ENCODE measurements around the gene SLC6A3.

Gene SLC6A3

GRCh38 chr5:1445313-1445688, at the start of gene SLC6A3:
Gene SLC6A3, minus strand, starts transcription at chr5:1445440. Its CDS starts 2,243 bp downstream, at chr5:1443197.
- Histone ChIP-seq H3K4me1 (ENCODE audit: control insufficient read depth, insufficient read depth, low read length) (no peaks in the 10 kb centered on the region), H3K4me3 (ENCODE audit: low read length) (peak within 1 kb of the TSS; percentile 51; the same call in 1 of the 2 replicates), H3K27ac (ENCODE audit: low read length) (no peak within 1 kb of the TSS), H3K27me3 (ENCODE audit: control insufficient read depth, insufficient read depth, low read length) (peaks cover 39% of the 10 kb centered on the region), H3K36me3 (ENCODE audit: control insufficient read depth, insufficient read depth, low read length) (no peaks in the 10 kb centered on the region), H3K9me3 (ENCODE audit: control insufficient read depth, insufficient read depth, low read length) (no peaks in the 10 kb centered on the region)
- WGBS (ENCODE audit: insufficient coverage, insufficient read length), result no CpG with 5 or more reads among the region's 52 CpGs
- peak; percentile 37 for DNase-seq (ENCODE audit: low read depth, low spot score)

- no peak for DNase-seq (ENCODE audit: low read depth, low spot score)
- peaks cover 51% of the 10 kb centered on the region for H3K36me3 ChIP-seq (ENCODE audit: control insufficient read depth, insufficient read depth, low read length)
- H3K27me3 ChIP-seq (ENCODE audit: control insufficient read depth, insufficient read depth, low read length), result no peaks in the 10 kb centered on the region
- WGBS (ENCODE audit: insufficient coverage, insufficient read length), result no CpG with 5 or more reads among the region's 12 CpGs
- H3K4me3 ChIP-seq (ENCODE audit: low read length), result no peak overlapping the region
- no peaks in the 10 kb centered on the region for H3K9me3 ChIP-seq (ENCODE audit: control insufficient read depth, insufficient read depth, low read length)
- H3K27ac ChIP-seq (ENCODE audit: low read length), result no peak overlapping the region
- H3K4me1 ChIP-seq (ENCODE audit: control insufficient read depth, insufficient read depth, low read length), result no peaks in the 10 kb centered on the region
Measured at GRCh38 chr5:1493941-1494340, 48.7 kb upstream of the SLC6A3 start.

- H3K27ac ChIP-seq (ENCODE audit: low read length), result no peak overlapping the region
Measured at GRCh38 chr5:1493413-1493812, 48.2 kb upstream of the SLC6A3 start.

GRCh38 chr5:1492757-1493156, 47.5 kb upstream of the SLC6A3 start:
- no peak overlapping the region for H3K27ac ChIP-seq (ENCODE audit: low read length)

More at GRCh38 chr5:1493413-1493812, 48.2 kb upstream of the SLC6A3 start:
- H3K4me1 ChIP-seq (ENCODE audit: control insufficient read depth, insufficient read depth, low read length), result no peaks in the 10 kb centered on the region
- no peak overlapping the region for H3K4me3 ChIP-seq (ENCODE audit: low read length)
- no peaks in the 10 kb centered on the region for H3K9me3 ChIP-seq (ENCODE audit: control insufficient read depth, insufficient read depth, low read length)
- peaks cover 53% of the 10 kb centered on the region for H3K36me3 ChIP-seq (ENCODE audit: control insufficient read depth, insufficient read depth, low read length)
- whole genome bisulfite sequencing (ENCODE audit: insufficient coverage, insufficient read length), result no CpG with 5 or more reads among the region's 16 CpGs
- no peaks in the 10 kb centered on the region for H3K27me3 ChIP-seq (ENCODE audit: control insufficient read depth, insufficient read depth, low read length)
- DNase-seq (ENCODE audit: low read depth, low spot score), result no peak

GRCh38 chr5:1490376-1490775, 45.1 kb upstream of the SLC6A3 start:
- Histone ChIP-seq H3K27ac (ENCODE audit: low read length) (no peak overlapping the region), H3K9me3 (ENCODE audit: control insufficient read depth, insufficient read depth, low read length) (no peaks in the 10 kb centered on the region), H3K4me1 (ENCODE audit: control insufficient read depth, insufficient read depth, low read length) (no peaks in the 10 kb centered on the region), H3K36me3 (ENCODE audit: control insufficient read depth, insufficient read depth, low read length) (peaks cover 69% of the 10 kb centered on the region), H3K27me3 (ENCODE audit: control insufficient read depth, insufficient read depth, low read length) (no peaks in the 10 kb centered on the region), H3K4me3 (ENCODE audit: low read length) (no peak overlapping the region)
- WGBS (ENCODE audit: insufficient coverage, insufficient read length), result no CpG with 5 or more reads among the region's 12 CpGs
- DNase-seq (ENCODE audit: low read depth, low spot score), result no peak

More at GRCh38 chr5:1492757-1493156, 47.5 kb upstream of the SLC6A3 start:
- Histone ChIP-seq H3K4me1 (ENCODE audit: control insufficient read depth, insufficient read depth, low read length) (no peaks in the 10 kb centered on the region), H3K9me3 (ENCODE audit: control insufficient read depth, insufficient read depth, low read length) (no peaks in the 10 kb centered on the region), H3K4me3 (ENCODE audit: low read length) (no peak overlapping the region), H3K27me3 (ENCODE audit: control insufficient read depth, insufficient read depth, low read length) (no peaks in the 10 kb centered on the region), H3K36me3 (ENCODE audit: control insufficient read depth, insufficient read depth, low read length) (peaks cover 55% of the 10 kb centered on the region)
- no peak for DNase-seq (ENCODE audit: low read depth, low spot score)
- WGBS (ENCODE audit: insufficient coverage, insufficient read length), result no CpG with 5 or more reads among the region's 12 CpGs

GRCh38 chr5:1489754-1490153, 44.5 kb upstream of the SLC6A3 start:
- no peak overlapping the region for H3K27ac ChIP-seq (ENCODE audit: low read length)
- H3K4me1 ChIP-seq (ENCODE audit: control insufficient read depth, insufficient read depth, low read length), result no peaks in the 10 kb centered on the region
- H3K4me3 ChIP-seq (ENCODE audit: low read length), result no peak overlapping the region
- no CpG with 5 or more reads among the region's 18 CpGs for WGBS (ENCODE audit: insufficient coverage, insufficient read length)
- H3K27me3 ChIP-seq (ENCODE audit: control insufficient read depth, insufficient read depth, low read length), result no peaks in the 10 kb centered on the region
- peaks cover 68% of the 10 kb centered on the region for H3K36me3 ChIP-seq (ENCODE audit: control insufficient read depth, insufficient read depth, low read length)
- H3K9me3 ChIP-seq (ENCODE audit: control insufficient read depth, insufficient read depth, low read length), result no peaks in the 10 kb centered on the region
- no peak for DNase-seq (ENCODE audit: low read depth, low spot score)

GRCh38 chr5:1488882-1489680, 43.8 kb upstream of the SLC6A3 start:
- Histone ChIP-seq H3K4me1 (ENCODE audit: control insufficient read depth, insufficient read depth, low read length) (no peaks in the 10 kb centered on the region), H3K4me3 (ENCODE audit: low read length) (no peak overlapping the region), H3K9me3 (ENCODE audit: control insufficient read depth, insufficient read depth, low read length) (no peaks in the 10 kb centered on the region), H3K36me3 (ENCODE audit: control insufficient read depth, insufficient read depth, low read length) (peaks cover 66% of the 10 kb centered on the region), H3K27me3 (ENCODE audit: control insufficient read depth, insufficient read depth, low read length) (no peaks in the 10 kb centered on the region), H3K27ac (ENCODE audit: low read length) (no peak overlapping the region)
- no CpG with 5 or more reads among the region's 14 CpGs for WGBS (ENCODE audit: insufficient coverage, insufficient read length)
- no peak for DNase-seq (ENCODE audit: low read depth, low spot score)

GRCh38 chr5:1487079-1487764, 42.0 kb upstream of the SLC6A3 start:
- DNase-seq (ENCODE audit: low read depth, low spot score), result no peak
- Histone ChIP-seq H3K9me3 (ENCODE audit: control insufficient read depth, insufficient read depth, low read length) (no peaks in the 10 kb centered on the region), H3K27me3 (ENCODE audit: control insufficient read depth, insufficient read depth, low read length) (no peaks in the 10 kb centered on the region), H3K27ac (ENCODE audit: low read length) (no peak overlapping the region), H3K4me1 (ENCODE audit: control insufficient read depth, insufficient read depth, low read length) (no peaks in the 10 kb centered on the region), H3K36me3 (ENCODE audit: control insufficient read depth, insufficient read depth, low read length) (peaks cover 56% of the 10 kb centered on the region), H3K4me3 (ENCODE audit: low read length) (no peak overlapping the region)
- no CpG with 5 or more reads among the region's 27 CpGs for WGBS (ENCODE audit: insufficient coverage, insufficient read length)

- DNase-seq (ENCODE audit: low read depth, low spot score), result no peak
- Histone ChIP-seq H3K27ac (ENCODE audit: low read length) (no peak overlapping the region), H3K4me1 (ENCODE audit: control insufficient read depth, insufficient read depth, low read length) (no peaks in the 10 kb centered on the region), H3K4me3 (ENCODE audit: low read length) (no peak overlapping the region), H3K27me3 (ENCODE audit: control insufficient read depth, insufficient read depth, low read length) (no peaks in the 10 kb centered on the region), H3K9me3 (ENCODE audit: control insufficient read depth, insufficient read depth, low read length) (no peaks in the 10 kb centered on the region), H3K36me3 (ENCODE audit: control insufficient read depth, insufficient read depth, low read length) (peaks cover 51% of the 10 kb centered on the region)
- no CpG with 5 or more reads among the region's 13 CpGs for WGBS (ENCODE audit: insufficient coverage, insufficient read length)
Measured at GRCh38 chr5:1486271-1486670, 41.0 kb upstream of the SLC6A3 start.

- no peak overlapping the region for H3K27ac ChIP-seq (ENCODE audit: low read length)
- H3K4me1 ChIP-seq (ENCODE audit: control insufficient read depth, insufficient read depth, low read length), result no peaks in the 10 kb centered on the region
- DNase-seq (ENCODE audit: low read depth, low spot score), result no peak
- no peaks in the 10 kb centered on the region for H3K9me3 ChIP-seq (ENCODE audit: control insufficient read depth, insufficient read depth, low read length)
- no peak overlapping the region for H3K4me3 ChIP-seq (ENCODE audit: low read length)
- WGBS (ENCODE audit: insufficient coverage, insufficient read length), result no CpG with 5 or more reads among the region's 15 CpGs
- peaks cover 49% of the 10 kb centered on the region for H3K36me3 ChIP-seq (ENCODE audit: control insufficient read depth, insufficient read depth, low read length)
- no peaks in the 10 kb centered on the region for H3K27me3 ChIP-seq (ENCODE audit: control insufficient read depth, insufficient read depth, low read length)
Measured at GRCh38 chr5:1485579-1486118, 40.4 kb upstream of the SLC6A3 start.
